HepG2 (cell line): ENCODE measurements around the gene INO80C. TPM values are rescaled to one million over a fixed set of nuclear protein-coding genes. Genes with fewer than 3 reads are reported as not detected.

Experiments used
- SRSF1 ChIP-seq: fragments of 200-400 bp; formaldehyde crosslinking; optimal IDR thresholded peaks from 2 replicates; pipeline ENCODE3; 2017; ENCODE audit warnings: mild to moderate bottlenecking, low read depth, low read length, moderate library complexity
- TCF7L2 ChIP-seq: IDR thresholded peaks from 2 replicates; pipeline ENCODE4 v1.6.1; 2011; ENCODE audit warnings: mild to moderate bottlenecking, low read depth, low read length, moderate library complexity
- ZBTB40 ChIP-seq, 2 experiments: fragments of 450-650 bp in 1 of 2; sonication (generic) in 1 of 2; formaldehyde crosslinking in 1 of 2; IDR thresholded peaks; 2 replicates each; pipeline versions ENCODE4 v1.6.1 to v1.8.0; 2016 to 2022; ENCODE audit warnings: antibody characterized with exemption in 1 of 2, mild to moderate bottlenecking in 1 of 2, missing genetic modification reagents in 1 of 2
- ZNF460 ChIP-seq: sonication (generic); formaldehyde crosslinking; IDR thresholded peaks from 2 replicates; pipeline ENCODE4 v1.5.1; 2020; ENCODE audit warnings: missing genetic modification reagents, mild to moderate bottlenecking, borderline replicate concordance
- ZNF704 ChIP-seq: sonication (generic); formaldehyde crosslinking; IDR thresholded peaks from 2 replicates; pipeline ENCODE4 v1.8.1; 2023; ENCODE audit warnings: mild to moderate bottlenecking, inconsistent platforms, moderate library complexity, missing genetic modification reagents, borderline replicate concordance
- polyA plus RNA-seq, 8 experiments: library from polyadenylated mRNA; depleted of rRNA in 3 of 8; stranded (reverse) in 7 of 8; unstranded in 1 of 8; fragments of >200 nt; fragmentation: Illumina TruSeq in 4 of 8; extraction: Trizol in 4 of 8; gene quantifications; 2 replicates each; pipeline versions ENCODE4 v1.2.1 to v1.2.3, GENCODE V29; 2011 to 2016; ENCODE audit warnings: low read depth in 4 of 8, missing spikeins in 1 of 8, mixed read lengths in 1 of 8; ENCODE audit not compliant: insufficient read depth in 1 of 8
- total RNA-seq, 5 experiments: library from RNA; depleted of rRNA; stranded (reverse); fragments of >200 nt; fragmentation: Illumina TruSeq; extraction: Trizol; gene quantifications; 2 replicates each; pipeline ENCODE4 v1.2.3, GENCODE V29; 2016; ENCODE audit warnings: low read depth in 1 of 5

Gene INO80C
- total and polyA plus RNA-seq, 2 of the 13 experiments (the other 11 are each of a cell fraction or from before 2014, with no cell fraction given) = 8.2 to 15.4 TPM

GRCh38 chr18:35516351-35516750 is 18.6 kb upstream of the INO80C start (continued):
- TF ChIP-seq ZBTB40 (IDR thresholded peaks at IDR 0.05) = no peak
- no peak for TF ChIP-seq ZBTB40 (CRISPR knock-in tag; IDR thresholded peaks at IDR 0.05)
- TF ChIP-seq TCF7L2 = no peak
- TF ChIP-seq ZNF704 (CRISPR knock-in tag) = no peak
- TF ChIP-seq SRSF1 = no peak
- TF ChIP-seq ZNF460 (CRISPR knock-in tag) = no peak
